HepG2 (cell line): ENCODE measurements around the gene RGPD3. TPM values are rescaled to one million over a fixed set of nuclear protein-coding genes. Genes with fewer than 3 reads are reported as not detected.

Experiments used
- ATAC-seq: fragments of 200-7000 bp; cut with Tn5 transposase; 3 replicates; pipeline ENCODE4 v1.9.1; 2020; ENCODE audit warnings: mild to moderate bottlenecking, moderate library complexity
- BruUV-seq: library from RNA; stranded (reverse); fragments of 400-500 nt; replicated peaks from 2 replicates; lab custom pipeline; 2021; lab: Mats Ljungman, UMichigan
- CTCF ChIA-PET: fragments of 300-600 bp; formaldehyde crosslinking; extraction: SDS; loops from one replicate; lab custom pipeline; 2021; ENCODE audit warnings: low total read pairs, inconsistent platforms, low intra/inter-chr PET ratio; lab: Yijun Ruan, JAX
- POLR2A ChIA-PET: fragments of 350-600 bp; sonication (Branson Sonifier 250); formaldehyde crosslinking; loops from one replicate; lab custom pipeline; 2020; ENCODE audit warnings: antibody characterized with exemption, inconsistent platforms; lab: Yijun Ruan, JAX
- DNase-seq: peaks from one replicate; pipeline ENCODE4 v3.0.0-alpha.2; 2015; ENCODE audit warnings: low spot score
- FAIRE-seq: peaks from 3 replicates; lab custom pipeline; 2011; peaks lifted over from hg19 to GRCh38; lab: Jason Lieb, UNC
- H2AFZ ChIP-seq: one replicate; pipeline ENCODE4 v1.6.1; 2011; ENCODE audit warnings: low read length, inconsistent platforms
- H3K27ac ChIP-seq: fragments of 300-600 bp; 3 replicates; pipeline ENCODE4 v1.8.0; 2011; ENCODE audit warnings: mixed run types, mild to moderate bottlenecking, mixed read lengths, low read length, inconsistent platforms; ENCODE audit not compliant: insufficient read depth; ENCODE audit errors: extremely low read length
- H3K27me3 ChIP-seq, 2 experiments: fragments of 200-600 bp in 1 of 2; 2 replicates in 1 of 2; 3 replicates in 1 of 2; pipeline versions ENCODE4 v1.6.0 to v1.8.0; 2011; ENCODE audit warnings: low read length in 2 of 2, mild to moderate bottlenecking in 2 of 2, moderate library complexity in 2 of 2, inconsistent platforms in 1 of 2; ENCODE audit not compliant: insufficient read depth in 2 of 2, control insufficient read depth in 1 of 2
- H3K36me3 ChIP-seq, 2 experiments: fragments of 200-600 bp in 1 of 2; replicated peaks in 1 of 2; 2 replicates in 1 of 2; 3 replicates in 1 of 2; pipeline versions ENCODE4 v1.5.1 to v1.8.0; 2011; ENCODE audit warnings: low read length in 2 of 2, inconsistent platforms in 1 of 2; ENCODE audit not compliant: insufficient read depth in 2 of 2, control insufficient read depth in 1 of 2
- H3K4me1 ChIP-seq: 2 replicates; pipeline ENCODE4 v1.5.1; 2012; ENCODE audit warnings: low read length, inconsistent platforms; ENCODE audit not compliant: insufficient read depth
- H3K4me2 ChIP-seq: 2 replicates; pipeline ENCODE4 v1.6.0; 2011; ENCODE audit warnings: low read depth, low read length, inconsistent platforms
- H3K4me3 ChIP-seq, 3 experiments: fragments of 200-600 bp in 1 of 3; sonication (generic), shearing (Covaris generic) in 1 of 3; replicated peaks in 1 of 3; 2 replicates each; pipeline ENCODE4 v1.5.1; 2011 to 2016; ENCODE audit warnings: low read length in 3 of 3, inconsistent platforms in 2 of 3, low read depth in 2 of 3, mild to moderate bottlenecking in 2 of 3, control low read depth in 1 of 3, mixed read lengths in 1 of 3; ENCODE audit not compliant: insufficient read depth in 1 of 3
- H3K79me2 ChIP-seq: one replicate; pipeline ENCODE4 v1.6.1; 2011; ENCODE audit warnings: low read length, inconsistent platforms; ENCODE audit not compliant: insufficient read depth
- H3K9ac ChIP-seq: 2 replicates; pipeline ENCODE4 v1.6.0; 2011; ENCODE audit warnings: mild to moderate bottlenecking, low read depth, low read length, inconsistent platforms; ENCODE audit not compliant: insufficient read depth
- H3K9me3 ChIP-seq: 2 replicates; pipeline ENCODE4 v1.5.1; 2012; ENCODE audit warnings: mild to moderate bottlenecking, low read length
- H4K20me1 ChIP-seq: 2 replicates; pipeline ENCODE4 v1.6.0; 2011; ENCODE audit warnings: inconsistent platforms, mild to moderate bottlenecking, low read length, moderate library complexity; ENCODE audit not compliant: insufficient read depth
- MEIS2 ChIP-seq: sonication (generic); formaldehyde crosslinking; IDR thresholded peaks from 2 replicates; pipeline ENCODE4 v1.9.0; 2021; ENCODE audit warnings: mild to moderate bottlenecking, missing genetic modification reagents
- MXD4 ChIP-seq: IDR thresholded peaks from 2 replicates; pipeline ENCODE4 v1.6.1; 2016; ENCODE audit warnings: mild to moderate bottlenecking, missing biosample characterization, missing genetic modification reagents
- MZF1 ChIP-seq: sonication (generic); formaldehyde crosslinking; IDR thresholded peaks from 2 replicates; pipeline ENCODE4 v1.8.1; 2023; ENCODE audit warnings: mild to moderate bottlenecking, missing genetic modification reagents, borderline replicate concordance
- PHF20 ChIP-seq: sonication (generic); formaldehyde crosslinking; IDR thresholded peaks from 2 replicates; pipeline ENCODE4 v1.5.0; 2020; ENCODE audit warnings: mild to moderate bottlenecking, missing genetic modification reagents
- ZBTB4 ChIP-seq: sonication (generic); formaldehyde crosslinking; IDR thresholded peaks from 2 replicates; pipeline ENCODE4 v1.4.0; 2020; ENCODE audit warnings: missing genetic modification reagents, mild to moderate bottlenecking, borderline replicate concordance
- ZNF350 ChIP-seq: sonication (generic); formaldehyde crosslinking; IDR thresholded peaks from 2 replicates; pipeline ENCODE4 v1.4.0; 2020; ENCODE audit warnings: mild to moderate bottlenecking, low read depth, missing genetic modification reagents, borderline replicate concordance
- ZNF576 ChIP-seq: sonication (generic); formaldehyde crosslinking; IDR thresholded peaks from 2 replicates; pipeline ENCODE4 v1.4.0; 2020; ENCODE audit warnings: mild to moderate bottlenecking, missing genetic modification reagents
- WGBS: methylation state at CpG from one replicate; pipeline ENCODE4 v1.1.6; 2017; ENCODE audit warnings: low lambda C conversion rate; 5-methylcytosine and 5-hydroxymethylcytosine counted together
- in situ Hi-C: cut with HindIII; loops from 2 replicates; pipeline ENCODE4 v1.10.0; 2017; ENCODE audit warnings: low pct_unique_long_range_greater_than_20kb; ENCODE audit not compliant: extremely low pct_ligation_motif_present
- intact Hi-C: fragments of 100-400 bp; cut with micrococcal nuclease; formaldehyde crosslinking; loops from one replicate; pipeline ENCODE4 v1.10.0; 2022; ENCODE audit not compliant: unreplicated experiment
- polyA plus RNA-seq, 8 experiments: library from polyadenylated mRNA; depleted of rRNA in 3 of 8; stranded (reverse) in 7 of 8; unstranded in 1 of 8; fragments of >200 nt; fragmentation: Illumina TruSeq in 4 of 8; extraction: Trizol in 4 of 8; gene quantifications; 2 replicates each; pipeline versions ENCODE4 v1.2.1 to v1.2.3, GENCODE V29; 2011 to 2016; ENCODE audit warnings: low read depth in 4 of 8, missing spikeins in 1 of 8, mixed read lengths in 1 of 8; ENCODE audit not compliant: insufficient read depth in 1 of 8
- total RNA-seq, 5 experiments: library from RNA; depleted of rRNA; stranded (reverse); fragments of >200 nt; fragmentation: Illumina TruSeq; extraction: Trizol; gene quantifications; 2 replicates each; pipeline ENCODE4 v1.2.3, GENCODE V29; 2016; ENCODE audit warnings: low read depth in 1 of 5

RGPD3 gene
- total and polyA plus RNA-seq, 2 of the 13 experiments (the other 11 are each of a cell fraction or from before 2014, with no cell fraction given): 0.13 to 0.24 TPM

- Histone ChIP-seq H3K9me3 (no peaks in the 10 kb centered on the region), H3K4me2 (no peak overlapping the region), H3K9ac (no peak overlapping the region), H3K79me2 (no peaks in the 10 kb centered on the region), H3K27ac (no peak overlapping the region), H2AFZ (no peak overlapping the region), H4K20me1 (no peaks in the 10 kb centered on the region), H3K36me3 (no peaks in the 10 kb centered on the region), H3K4me3 (no peak overlapping the region), H3K4me1 (0 out of 2 replicates have a peak, but pooled peaks cover 1% of the 10 kb centered on the region), H3K27me3 (peaks cover 0 to 7% of the 10 kb centered on the region in 2 experiments; a peak in 1 of 5 replicates)
- ATAC-seq (no peak), FAIRE-seq (no peak), DNase-seq (no peak)
- POLR2A ChIA-PET: no interaction called here
- CTCF ChIA-PET: no interaction called here
- in situ Hi-C loops: no loop called here
- no TSS peak for BruUV-seq
- TF ChIP-seq ZNF350 (no peak), MEIS2 (CRISPR knock-in tag) (no peak), PHF20 (CRISPR knock-in tag) (no peak), ZBTB4 (CRISPR knock-in tag) (no peak), MXD4 (no peak), ZNF576 (CRISPR knock-in tag) (no peak), MZF1 (no peak)
- intact Hi-C loops: no loop called here
- WGBS: 30% methylated on average over 5 of the region's 5 CpGs
Observed at GRCh38 chr2:106353676-106354075, 114.5 kb downstream of the RGPD3 start.
